ENCODE data around the gene HOXB5.
A peak's percentile ranks its signal among the peaks of the same experiment; 100 is the strongest.

The HOXB5 gene

GRCh38 chr17:48571024-48571818 lies 22.4 kb downstream of the HOXB5 start:
- peaks cover 100% of the 10 kb centered on the region for H3K4me1 ChIP-seq (ENCODE audit: control insufficient read depth, insufficient read depth, low read length)
- ChIA-PET CTCF (interaction anchor here (0.5 kb wide), 1 partner anchor 83 kb away, joined by 7 read pairs; no protein-coding TSS in a partner anchor), POLR2A (interaction anchor here (1.0 kb wide), 1 partner anchor 91 kb away, joined by 3 read pairs; no protein-coding TSS in a partner anchor)
- H3K27ac ChIP-seq (ENCODE audit: extremely low read depth, low read depth, low read length): peak overlapping the region; percentile 93
- no peak overlapping the region for H3K4me3 ChIP-seq (ENCODE audit: low read depth, low read length)
- peaks cover 8 to 45% of the 10 kb centered on the region in 2 experiments for H3K36me3 ChIP-seq (ENCODE audit: control insufficient read depth in 2 of 2, insufficient read depth in 1 of 2, low read length in 2 of 2)
- no peaks in the 10 kb centered on the region for H3K9me3 ChIP-seq (ENCODE audit: control insufficient read depth, insufficient read depth, low read depth, low read length)
- no peak for TF ChIP-seq ZNF16 (tag by site-specific recombination; IDR thresholded peaks at IDR 0.05; ENCODE audit: low read depth)
- TF ChIP-seq ZNF76 (tag by site-specific recombination; IDR thresholded peaks at IDR 0.05; ENCODE audit: borderline replicate concordance, low read depth): peak; percentile 42; the same call in 1 of the 2 replicates
- TF ChIP-seq, protein P1, sequence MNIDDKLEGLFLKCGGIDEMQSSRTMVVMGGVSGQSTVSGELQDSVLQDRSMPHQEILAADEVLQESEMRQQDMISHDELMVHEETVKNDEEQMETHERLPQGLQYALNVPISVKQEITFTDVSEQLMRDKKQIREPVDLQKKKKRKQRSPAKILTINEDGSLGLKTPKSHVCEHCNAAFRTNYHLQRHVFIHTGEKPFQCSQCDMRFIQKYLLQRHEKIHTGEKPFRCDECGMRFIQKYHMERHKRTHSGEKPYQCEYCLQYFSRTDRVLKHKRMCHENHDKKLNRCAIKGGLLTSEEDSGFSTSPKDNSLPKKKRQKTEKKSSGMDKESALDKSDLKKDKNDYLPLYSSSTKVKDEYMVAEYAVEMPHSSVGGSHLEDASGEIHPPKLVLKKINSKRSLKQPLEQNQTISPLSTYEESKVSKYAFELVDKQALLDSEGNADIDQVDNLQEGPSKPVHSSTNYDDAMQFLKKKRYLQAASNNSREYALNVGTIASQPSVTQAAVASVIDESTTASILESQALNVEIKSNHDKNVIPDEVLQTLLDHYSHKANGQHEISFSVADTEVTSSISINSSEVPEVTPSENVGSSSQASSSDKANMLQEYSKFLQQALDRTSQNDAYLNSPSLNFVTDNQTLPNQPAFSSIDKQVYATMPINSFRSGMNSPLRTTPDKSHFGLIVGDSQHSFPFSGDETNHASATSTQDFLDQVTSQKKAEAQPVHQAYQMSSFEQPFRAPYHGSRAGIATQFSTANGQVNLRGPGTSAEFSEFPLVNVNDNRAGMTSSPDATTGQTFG (tag by site-specific recombination; IDR thresholded peaks at IDR 0.05; ENCODE audit: borderline replicate concordance): no peak
- peak; percentile 69 for TF ChIP-seq GLIS2 (tag by site-specific recombination; IDR thresholded peaks at IDR 0.05)
- no peak for TF ChIP-seq ZFP3 (tag by site-specific recombination; IDR thresholded peaks at IDR 0.05; ENCODE audit: low read depth)
- no peak for TF ChIP-seq ZNF362 (tag by site-specific recombination; IDR thresholded peaks at IDR 0.05)
- 0 out of 2 replicates have a peak, but pooled peaks have one; percentile 4 for TF ChIP-seq MZF1 (tag by site-specific recombination; IDR thresholded peaks at IDR 0.05; ENCODE audit: borderline replicate concordance)
- peak; percentile 26 for TF ChIP-seq ZNF24 (tag by site-specific recombination; IDR thresholded peaks at IDR 0.05)
- TF ChIP-seq ZNF785 (tag by site-specific recombination; IDR thresholded peaks at IDR 0.05): no peak
- TF ChIP-seq ZNF398 (tag by site-specific recombination; IDR thresholded peaks at IDR 0.05): peak; percentile 91
- peak; percentile 91 for TF ChIP-seq PRDM6 (tag by site-specific recombination; IDR thresholded peaks at IDR 0.05)
- TF ChIP-seq FEZF1 (tag by site-specific recombination; IDR thresholded peaks at IDR 0.05): peak; percentile 99
- TF ChIP-seq ZFHX2 (tag by site-specific recombination; conservative IDR thresholded peaks at IDR 0.05): no peak
- TF ChIP-seq ZNF169 (tag by site-specific recombination; IDR thresholded peaks at IDR 0.05): no peak
- TF ChIP-seq ZNF664 (tag by site-specific recombination; IDR thresholded peaks at IDR 0.05): no peak
- no peak for TF ChIP-seq ZNF112 (tag by site-specific recombination; IDR thresholded peaks at IDR 0.05)
- TF ChIP-seq PATZ1 (tag by site-specific recombination; IDR thresholded peaks at IDR 0.05): peak; percentile 84
- TF ChIP-seq ZNF555 (tag by site-specific recombination; conservative IDR thresholded peaks at IDR 0.05): no peak
- TF ChIP-seq ZNF501 (tag by site-specific recombination; IDR thresholded peaks at IDR 0.05): 0 out of 2 replicates have a peak, but pooled peaks have one; percentile 55
- TF ChIP-seq, protein P2, sequence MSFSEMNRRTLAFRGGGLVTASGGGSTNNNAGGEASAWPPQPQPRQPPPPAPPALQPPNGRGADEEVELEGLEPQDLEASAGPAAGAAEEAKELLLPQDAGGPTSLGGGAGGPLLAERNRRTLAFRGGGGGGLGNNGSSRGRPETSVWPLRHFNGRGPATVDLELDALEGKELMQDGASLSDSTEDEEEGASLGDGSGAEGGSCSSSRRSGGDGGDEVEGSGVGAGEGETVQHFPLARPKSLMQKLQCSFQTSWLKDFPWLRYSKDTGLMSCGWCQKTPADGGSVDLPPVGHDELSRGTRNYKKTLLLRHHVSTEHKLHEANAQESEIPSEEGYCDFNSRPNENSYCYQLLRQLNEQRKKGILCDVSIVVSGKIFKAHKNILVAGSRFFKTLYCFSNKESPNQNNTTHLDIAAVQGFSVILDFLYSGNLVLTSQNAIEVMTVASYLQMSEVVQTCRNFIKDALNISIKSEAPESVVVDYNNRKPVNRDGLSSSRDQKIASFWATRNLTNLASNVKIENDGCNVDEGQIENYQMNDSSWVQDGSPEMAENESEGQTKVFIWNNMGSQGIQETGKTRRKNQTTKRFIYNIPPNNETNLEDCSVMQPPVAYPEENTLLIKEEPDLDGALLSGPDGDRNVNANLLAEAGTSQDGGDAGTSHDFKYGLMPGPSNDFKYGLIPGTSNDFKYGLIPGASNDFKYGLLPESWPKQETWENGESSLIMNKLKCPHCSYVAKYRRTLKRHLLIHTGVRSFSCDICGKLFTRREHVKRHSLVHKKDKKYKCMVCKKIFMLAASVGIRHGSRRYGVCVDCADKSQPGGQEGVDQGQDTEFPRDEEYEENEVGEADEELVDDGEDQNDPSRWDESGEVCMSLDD (tag by site-specific recombination; IDR thresholded peaks at IDR 0.05): no peak
